ENCODE results near the gene VPS41.

Gene VPS41

DNA sequence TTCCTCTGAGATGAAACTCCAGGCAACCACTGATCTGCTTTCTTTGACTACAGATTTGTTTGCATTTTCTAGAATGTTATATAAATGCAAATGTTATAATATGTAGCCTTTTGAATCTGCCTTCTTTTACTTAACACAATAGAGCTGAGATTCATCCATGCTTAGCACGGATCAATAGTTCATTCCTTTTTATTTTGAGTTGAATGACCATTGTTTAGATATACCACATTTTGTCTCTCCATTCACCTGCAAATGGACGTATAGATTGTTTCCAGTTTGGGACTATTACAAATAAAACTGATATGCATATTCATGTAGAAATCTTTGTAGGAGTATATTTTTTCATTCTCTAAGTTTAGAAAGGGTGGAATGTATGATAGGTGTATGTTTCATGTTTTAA lies 57.7 kb downstream of the VPS41 start:
- DNase-seq, result no peak

GRCh38 chr7:38846280-38846679 lies 62.7 kb downstream of the VPS41 start:
- DNase-seq, result no peak

DNA sequence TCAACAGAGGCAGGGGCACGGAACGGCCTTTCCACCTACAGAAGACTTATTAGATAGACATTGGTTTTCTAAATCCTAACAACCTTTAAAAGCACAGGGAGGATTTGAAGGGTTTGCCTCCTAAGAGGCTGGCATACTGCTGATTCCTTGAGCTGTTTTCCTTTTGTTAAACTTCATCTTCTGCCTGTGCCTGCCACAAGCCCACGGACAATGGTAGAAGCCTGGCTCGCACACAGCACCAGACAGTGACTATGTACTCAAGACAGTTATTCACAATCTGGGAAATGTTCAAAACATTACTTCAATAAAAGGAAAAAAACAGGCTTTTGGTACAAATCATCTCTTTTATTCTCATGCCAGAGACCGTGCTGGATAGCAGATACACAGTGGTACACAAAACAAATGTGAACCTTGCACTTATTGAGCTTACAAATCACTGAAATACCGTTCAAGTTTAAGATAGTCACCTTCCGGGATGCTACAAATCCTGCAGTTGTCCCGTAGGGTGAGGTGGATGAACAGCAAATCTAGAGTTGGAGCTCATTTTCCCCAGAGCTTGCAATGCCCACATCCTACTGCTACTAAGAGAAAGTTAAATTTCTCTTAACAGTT lies 63.9 kb downstream of the VPS41 start:
- no peak for DNase-seq

DNA sequence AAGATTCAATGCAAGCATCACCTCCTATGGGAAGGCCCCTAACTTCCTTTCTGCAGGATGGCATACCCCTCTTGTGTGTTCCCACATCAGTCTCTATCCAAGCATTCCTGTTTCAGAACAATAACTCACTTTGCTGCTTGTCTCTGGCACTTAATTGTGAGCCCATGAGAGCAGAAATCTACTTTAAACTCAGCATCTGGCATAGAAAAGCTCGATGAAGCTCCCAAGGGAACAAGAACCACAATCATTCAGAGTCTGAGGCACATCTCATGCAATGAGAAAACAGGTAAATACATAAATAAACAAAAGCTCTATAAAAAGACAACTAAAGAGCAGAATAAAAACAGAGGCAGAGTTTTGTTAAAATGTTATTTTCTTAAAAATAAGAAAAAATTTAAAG lies 66.2 kb downstream of the VPS41 start:
- DNase-seq, result no peak

GRCh38 chr7:38840736-38841460 lies 68.1 kb downstream of the VPS41 start:
- DNase-seq, result no peak

DNA sequence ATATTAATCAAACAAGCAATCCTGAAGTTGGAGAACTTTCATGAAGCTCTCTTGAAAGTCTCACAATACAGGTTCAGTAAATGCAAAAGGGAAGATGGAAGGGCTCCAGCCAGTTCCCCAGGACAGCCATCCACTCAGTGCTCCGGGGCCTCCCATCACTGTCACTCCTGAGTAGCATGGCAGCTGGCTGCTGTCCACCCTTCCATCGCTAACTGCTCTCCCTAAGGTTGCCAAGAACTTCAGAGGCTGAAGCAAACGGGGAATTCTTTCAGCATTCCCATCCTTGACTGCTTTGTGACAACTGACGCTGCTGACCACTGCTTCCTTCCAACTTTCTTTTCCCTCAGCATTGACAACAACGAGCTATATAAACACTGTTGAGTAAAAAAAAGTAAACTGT lies 69.1 kb downstream of the VPS41 start:
- no peak for DNase-seq

GRCh38 chr7:38838725-38839385 lies 70.1 kb downstream of the VPS41 start:
- no peak for DNase-seq

- DNase-seq, result no peak
Observed at GRCh38 chr7:38834357-38834756, 74.6 kb downstream of the VPS41 start.

DNA sequence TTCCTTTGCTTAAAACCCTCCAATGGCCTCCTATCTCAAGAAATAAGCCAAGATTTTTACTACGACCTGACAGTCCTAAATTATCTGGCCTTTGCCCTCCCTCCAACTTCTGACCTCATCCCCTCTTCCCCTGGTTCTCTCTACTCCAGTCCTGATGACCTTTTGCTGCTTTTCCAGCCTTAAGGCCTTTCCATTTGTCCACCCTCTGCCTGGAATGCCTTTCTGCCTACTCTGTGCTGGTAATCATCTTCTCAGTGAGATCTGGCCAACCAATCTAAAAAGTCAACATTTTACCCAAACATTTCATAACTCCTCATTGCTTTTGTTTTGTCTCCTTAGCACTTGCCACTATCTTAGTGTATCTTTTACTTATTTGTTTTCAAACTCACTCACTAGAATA lies 75.7 kb downstream of the VPS41 start:
- DNase-seq, result no peak

GRCh38 chr7:38831259-38831996 lies 77.6 kb downstream of the VPS41 start:
- no peak for DNase-seq

- no peak for DNase-seq
Observed at GRCh38 chr7:38830826-38831225, 78.2 kb downstream of the VPS41 start.

DNA sequence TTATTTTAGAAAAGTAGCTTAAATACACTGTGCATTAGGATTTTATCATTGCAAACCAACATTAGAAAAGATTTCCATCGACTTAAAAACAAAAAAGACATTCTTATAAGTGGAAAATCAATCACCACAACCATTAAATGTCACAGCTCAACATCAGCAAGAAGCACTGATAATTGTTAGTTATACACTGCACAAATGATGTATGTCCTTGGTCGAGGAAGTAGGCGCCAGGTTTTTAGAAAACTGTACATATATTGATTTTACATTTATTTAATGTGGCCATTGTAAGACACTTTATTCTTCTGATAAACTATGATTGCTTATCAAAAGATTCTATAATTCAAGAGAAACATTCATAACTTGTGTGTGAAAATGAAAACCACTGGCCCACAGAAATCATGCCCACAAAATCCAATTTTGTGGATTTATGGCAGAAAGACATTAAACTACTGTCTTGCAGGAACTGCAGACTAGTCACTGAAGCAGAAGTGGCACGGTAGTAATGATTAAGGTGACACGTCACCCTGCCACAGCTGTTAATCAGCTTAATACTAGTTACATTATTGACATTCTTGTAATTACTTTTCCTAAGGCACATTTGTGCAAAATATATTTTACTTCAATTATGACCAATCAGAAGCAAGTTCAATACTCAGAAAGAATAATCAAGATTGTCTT lies 79.4 kb downstream of the VPS41 start:
- DNase-seq, result no peak

GRCh38 chr7:38828026-38828425 lies 81.0 kb downstream of the VPS41 start:
- no peak for DNase-seq

DNA sequence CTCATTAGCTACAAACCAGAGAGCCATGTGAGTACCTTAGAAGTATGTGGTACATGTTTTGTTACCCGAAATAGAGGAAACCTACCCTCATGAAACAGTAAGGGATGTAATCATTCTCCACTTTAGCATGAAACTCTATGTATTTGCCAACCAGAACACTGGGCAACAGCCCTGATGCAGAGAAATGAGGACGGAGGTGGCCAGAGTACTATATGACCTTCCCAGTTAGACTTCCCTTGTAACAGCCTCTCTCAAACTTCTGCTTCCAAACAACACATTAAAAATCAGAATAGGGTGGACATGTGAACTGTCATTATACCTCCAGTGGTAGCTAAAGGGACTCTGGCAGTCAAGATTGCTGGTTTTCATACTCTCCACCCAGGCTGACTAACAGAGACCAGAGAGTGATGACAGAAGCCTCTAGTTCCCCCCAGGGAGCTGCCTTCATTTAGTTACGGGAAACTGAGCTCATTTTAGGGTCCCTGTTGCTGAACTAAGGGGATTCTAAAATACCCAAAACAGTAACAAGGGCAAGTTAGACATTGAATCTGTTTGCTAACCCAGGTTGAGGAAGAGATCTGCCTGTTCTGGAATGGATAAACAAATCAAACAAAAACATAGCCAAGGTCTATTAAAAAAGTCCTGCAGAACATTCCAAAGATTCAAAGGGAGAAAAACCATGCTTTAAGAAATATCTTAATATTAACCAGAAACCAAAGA lies 83.1 kb downstream of the VPS41 start:
- DNase-seq, result no peak

DNA sequence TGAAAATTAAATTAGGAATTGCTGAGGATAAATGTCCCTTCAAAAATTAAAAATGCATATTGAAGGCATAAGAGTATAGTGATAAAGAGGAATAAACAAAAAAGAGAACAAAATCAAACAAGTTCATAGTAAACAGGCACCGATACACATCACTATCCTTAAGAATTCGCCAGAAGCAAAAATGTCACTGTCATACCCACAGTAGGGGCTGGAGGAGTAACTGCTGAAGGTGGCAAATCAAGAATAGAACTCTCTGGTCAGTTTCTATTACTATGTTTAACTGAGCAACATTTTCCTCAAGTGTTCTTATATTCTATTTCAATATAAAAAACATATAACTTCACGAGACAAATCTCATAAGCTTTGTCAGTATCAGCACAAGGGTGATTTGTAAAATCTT lies 84.0 kb downstream of the VPS41 start:
- DNase-seq, result no peak

- no peak for DNase-seq
Observed at GRCh38 chr7:38822549-38822948, 86.4 kb downstream of the VPS41 start.

DNA sequence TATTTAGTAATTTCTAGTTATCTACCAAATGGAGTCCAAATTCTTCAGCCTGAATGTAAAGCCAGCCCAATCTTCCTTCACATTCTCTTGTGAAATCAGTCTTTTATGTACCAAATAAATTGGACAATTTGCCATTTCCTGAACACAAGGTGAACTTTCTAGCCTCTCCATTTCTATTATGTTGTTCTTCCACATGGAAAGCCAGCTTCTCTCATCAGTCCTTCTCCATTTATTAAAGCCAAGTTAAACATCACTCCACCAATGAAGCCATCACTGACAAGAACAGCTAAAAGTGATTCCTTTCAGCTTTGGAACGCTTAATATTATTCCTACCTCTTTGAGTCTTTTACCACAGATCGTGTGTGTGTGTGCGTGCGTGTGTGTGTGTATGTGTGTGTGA lies 88.4 kb downstream of the VPS41 start:
- no peak for DNase-seq

DNA sequence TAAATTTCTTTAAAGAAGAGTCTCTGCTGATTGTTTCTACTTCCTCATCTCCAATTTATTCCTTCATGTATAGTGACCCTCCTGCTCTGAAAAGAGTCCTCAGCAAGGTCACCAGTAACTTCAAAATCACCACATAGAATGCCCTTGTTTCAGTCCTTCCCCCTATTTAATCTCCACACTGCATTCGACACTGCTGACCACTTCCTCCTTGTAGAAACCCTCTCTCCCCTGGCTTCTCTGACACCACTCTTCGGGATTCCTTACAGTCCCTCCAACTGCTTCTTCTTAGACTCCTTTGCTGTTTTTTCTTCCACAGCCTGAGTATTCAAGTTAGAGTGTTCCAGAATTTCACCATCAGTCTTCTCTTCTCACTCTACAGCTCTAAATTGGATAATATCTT lies 89.5 kb downstream of the VPS41 start:
- no peak for DNase-seq

- no peak for DNase-seq
Observed at GRCh38 chr7:38817526-38817925, 91.5 kb downstream of the VPS41 start.

GRCh38 chr7:38813768-38814167 lies 95.2 kb downstream of the VPS41 start:
- no peak for DNase-seq

DNA sequence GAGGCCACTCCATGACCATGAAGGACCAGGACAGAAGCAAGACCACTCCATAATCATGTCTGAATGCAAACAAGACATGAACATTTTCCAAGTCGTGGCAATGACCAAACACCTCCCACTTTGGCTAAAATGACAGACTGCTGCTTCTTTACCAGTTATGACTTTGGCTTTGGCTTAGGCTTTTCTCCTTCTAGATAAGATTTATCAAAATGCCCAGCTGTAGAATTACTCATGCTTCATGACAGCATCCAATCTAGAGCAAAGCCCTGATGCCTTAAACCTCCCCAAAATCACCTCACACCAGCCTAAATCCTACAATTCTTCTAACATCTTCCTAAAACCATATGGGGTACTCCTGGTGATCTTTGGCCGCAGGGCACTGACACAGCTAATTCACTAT lies 102.1 kb downstream of the VPS41 start:
- DNase-seq, result no peak

DNA sequence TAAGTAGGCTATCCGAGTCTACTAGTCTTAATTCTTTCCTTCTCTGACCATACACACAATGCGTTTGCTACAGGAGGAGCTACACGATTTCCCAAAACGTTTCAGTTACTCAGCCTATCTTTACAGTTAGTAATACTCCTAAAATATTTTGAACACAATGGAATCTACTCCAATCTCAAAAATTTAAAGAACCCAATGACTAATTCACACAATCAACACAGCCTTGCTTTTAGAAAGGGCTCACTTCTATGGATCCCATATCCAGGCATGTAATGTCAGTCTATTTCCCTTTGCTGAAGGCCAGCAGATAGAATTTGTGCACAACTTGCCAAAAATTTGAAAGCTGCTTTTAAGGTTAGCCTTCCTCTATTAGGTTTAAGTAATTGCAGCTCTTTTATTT lies 107.2 kb downstream of the VPS41 start:
- no peak for DNase-seq
